Keratinocyte (primary cell): ENCODE results near the gene MEGF8. TPM values are rescaled to one million over a fixed set of nuclear protein-coding genes. Genes with fewer than 3 reads are reported as not detected.

Experiments used
- DNase-seq: peaks from one replicate; pipeline ENCODE4 v3.0.0-alpha.2; 2011; ENCODE audit warnings: low read depth, missing footprints, low spot score
- FAIRE-seq: peaks from 2 replicates; lab custom pipeline; 2011; peaks lifted over from hg19 to GRCh38; lab: Jason Lieb, UNC
- H2AFZ ChIP-seq: 2 replicates; pipeline ENCODE4 v1.6.0; 2012; ENCODE audit warnings: low read length, control low read depth, inconsistent platforms; ENCODE audit not compliant: control insufficient read depth
- H3K27ac ChIP-seq: 2 replicates; pipeline ENCODE4 v1.5.1; 2011; ENCODE audit warnings: low read length; ENCODE audit not compliant: control insufficient read depth, insufficient read depth
- H3K27me3 ChIP-seq: 3 replicates; pipeline ENCODE4 v1.6.0; 2011; ENCODE audit warnings: low read length; ENCODE audit not compliant: control insufficient read depth, insufficient read depth; ENCODE audit errors: extremely low read depth
- H3K36me3 ChIP-seq, 2 experiments: 2 replicates in 1 of 2; 3 replicates in 1 of 2; pipeline ENCODE4 v1.5.1; 2011; ENCODE audit warnings: low read length in 2 of 2, mild to moderate bottlenecking in 1 of 2; ENCODE audit not compliant: control insufficient read depth in 2 of 2, insufficient read depth in 2 of 2; ENCODE audit errors: extremely low read depth in 1 of 2
- H3K4me1 ChIP-seq: 3 replicates; pipeline ENCODE4 v1.5.1; 2011; ENCODE audit warnings: low read length; ENCODE audit not compliant: control insufficient read depth, insufficient read depth; ENCODE audit errors: extremely low read depth
- H3K4me2 ChIP-seq: 3 replicates; pipeline ENCODE4 v1.6.0; 2011; ENCODE audit warnings: low read depth, low read length; ENCODE audit not compliant: control insufficient read depth, insufficient read depth; ENCODE audit errors: extremely low read depth
- H3K4me3 ChIP-seq, 3 experiments: fragments of 200-600 bp in 1 of 3; sonication (generic) in 1 of 3; 2 replicates in 2 of 3; 3 replicates in 1 of 3; pipeline ENCODE4 v1.5.1; 2011 to 2016; ENCODE audit warnings: low read length in 3 of 3, mild to moderate bottlenecking in 3 of 3, control low read depth in 2 of 3, inconsistent platforms in 1 of 3, low read depth in 1 of 3, mixed read lengths in 1 of 3, mixed run types in 1 of 3, moderate library complexity in 1 of 3; ENCODE audit not compliant: control insufficient read depth in 2 of 3, insufficient read depth in 2 of 3; ENCODE audit errors: extremely low read depth in 1 of 3
- H3K79me2 ChIP-seq: 2 replicates; pipeline ENCODE4 v1.6.0; 2012; ENCODE audit warnings: low read length; ENCODE audit not compliant: control insufficient read depth, insufficient read depth
- H3K9ac ChIP-seq: 3 replicates; pipeline ENCODE4 v1.6.0; 2011; ENCODE audit warnings: low read length; ENCODE audit not compliant: control insufficient read depth, insufficient read depth; ENCODE audit errors: extremely low read depth
- H3K9me1 ChIP-seq: 3 replicates; pipeline ENCODE4 v1.6.0; 2011; ENCODE audit warnings: low read length; ENCODE audit not compliant: control insufficient read depth, insufficient read depth; ENCODE audit errors: extremely low read depth
- H3K9me3 ChIP-seq: 2 replicates; pipeline ENCODE4 v1.5.1; 2012; ENCODE audit warnings: low read depth, low read length; ENCODE audit not compliant: control insufficient read depth
- H4K20me1 ChIP-seq: 3 replicates; pipeline ENCODE4 v1.6.0; 2011; ENCODE audit warnings: low read length; ENCODE audit not compliant: control insufficient read depth, insufficient read depth; ENCODE audit errors: extremely low read depth
- CTCF ChIP-seq, 3 experiments: IDR thresholded peaks in 1 of 3; conservative IDR thresholded peaks in 1 of 3; optimal IDR thresholded peaks in 1 of 3; 2 replicates in 2 of 3; 3 replicates in 1 of 3; pipeline versions ENCODE3 to v1.5.1; 2011; ENCODE audit warnings: low read length in 3 of 3, mild to moderate bottlenecking in 3 of 3, moderate library complexity in 2 of 3, control low read depth in 1 of 3, inconsistent platforms in 1 of 3; ENCODE audit not compliant: insufficient read depth in 2 of 3; ENCODE audit errors: extremely low read depth in 1 of 3
- EZH2 ChIP-seq: IDR thresholded peaks from one replicate; pipeline ENCODE4 v1.6.1; 2012; ENCODE audit warnings: inconsistent platforms, mild to moderate bottlenecking, low read length, moderate library complexity
- dilution Hi-C: fragments of 300-500 bp; cut with MboI; formaldehyde crosslinking; loops from one replicate; pipeline ENCODE4 v1.7.0; 2020; ENCODE audit warnings: low sequenced_read_pairs; ENCODE audit not compliant: extremely low pct_ligation_motif_present
- polyA plus RNA-seq, 5 experiments: library from polyadenylated mRNA; depleted of rRNA in 3 of 5; stranded (reverse) in 3 of 5; stranded (forward) in 1 of 5; unstranded in 1 of 5; fragments of >200 nt; gene quantifications; 1 replicate in 1 of 5; 2 replicates in 3 of 5; 3 replicates in 1 of 5; pipeline versions ENCODE4 v1.2.1 to v1.2.3, GENCODE V29; 2011 to 2012; ENCODE audit warnings: missing spikeins in 2 of 5, low read depth in 1 of 5, low replicate concordance in 1 of 5

The MEGF8 gene
- polyA plus RNA-seq, 1 donor (not counting 4 experiments of a cell fraction or from before 2014, with no cell fraction given): 4.1 TPM

- H2AFZ ChIP-seq: no peak overlapping the region
- TF ChIP-seq EZH2: no peak
- no peak for TF ChIP-seq CTCF (optimal IDR thresholded peaks at IDR 0.05 in 1 of 3, IDR thresholded peaks at IDR 0.05 in 1 of 3, conservative IDR thresholded peaks at IDR 0.05 in 1 of 3; ENCODE audit: extremely low read depth in 1 of 3, insufficient read depth in 2 of 3, low read length in 3 of 3)
- DNase-seq (no peak), FAIRE-seq (no peak)
- no peak overlapping the region for H3K9ac ChIP-seq
- H4K20me1 ChIP-seq: no peaks in the 10 kb centered on the region
- dilution Hi-C loops: no loop called here
- no peaks in the 10 kb centered on the region for H3K36me3 ChIP-seq
- H3K9me3 ChIP-seq: no peaks in the 10 kb centered on the region
- no peaks in the 10 kb centered on the region for H3K9me1 ChIP-seq
- H3K4me3 ChIP-seq: no peak overlapping the region
- no peak overlapping the region for H3K27ac ChIP-seq
- H3K4me2 ChIP-seq: no peak overlapping the region
- H3K27me3 ChIP-seq: peaks cover 35% of the 10 kb centered on the region
- no peaks in the 10 kb centered on the region for H3K79me2 ChIP-seq
- H3K4me1 ChIP-seq: no peaks in the 10 kb centered on the region
Observed at GRCh38 chr19:42315024-42315423, 10.4 kb upstream of the MEGF8 start.

GRCh38 chr19:42316223-42317211, 8.9 kb upstream of the MEGF8 start:
- H3K4me2 ChIP-seq: no peak overlapping the region
- TF ChIP-seq CTCF (optimal IDR thresholded peaks at IDR 0.05 in 1 of 3, IDR thresholded peaks at IDR 0.05 in 1 of 3, conservative IDR thresholded peaks at IDR 0.05 in 1 of 3; ENCODE audit: extremely low read depth in 1 of 3, insufficient read depth in 2 of 3, low read length in 3 of 3): no peak
- TF ChIP-seq EZH2: no peak
- no peaks in the 10 kb centered on the region for H3K36me3 ChIP-seq
- no peak overlapping the region for H3K9ac ChIP-seq
- no peak overlapping the region for H2AFZ ChIP-seq
- FAIRE-seq (no peak), DNase-seq (no peak)
- H4K20me1 ChIP-seq: no peaks in the 10 kb centered on the region
- dilution Hi-C loops: no loop called here
- no peaks in the 10 kb centered on the region for H3K9me1 ChIP-seq
- H3K4me1 ChIP-seq: no peaks in the 10 kb centered on the region
- H3K9me3 ChIP-seq: no peaks in the 10 kb centered on the region
- H3K4me3 ChIP-seq: no peak overlapping the region
- no peaks in the 10 kb centered on the region for H3K79me2 ChIP-seq
- H3K27ac ChIP-seq: no peak overlapping the region
- H3K27me3 ChIP-seq: peaks cover 35% of the 10 kb centered on the region
